SK-N-SH (cell line): ENCODE measurements around the gene PMM2. TPM values are rescaled to one million over a fixed set of nuclear protein-coding genes. Genes with fewer than 3 reads are reported as not detected.

Experiments
- CTCF ChIA-PET: fragments of 300-600, 350-600 bp; formaldehyde crosslinking; extraction: SDS; loops from one replicate; lab custom pipeline; 2021; lab: Yijun Ruan, JAX
- POLR2A ChIA-PET: fragments of 350-600 bp; sonication (Branson Sonifier 250); formaldehyde crosslinking; extraction: SDS; loops from one replicate; lab custom pipeline; 2020; ENCODE audit warnings: antibody characterized with exemption, inconsistent platforms; lab: Yijun Ruan, JAX
- DNase-seq: peaks from one replicate; pipeline ENCODE4 v3.0.0; 2012
- H2AFZ ChIP-seq: fragments of 200-600 bp; sonication (generic); 2 replicates; pipeline ENCODE4 v1.8.1; 2016; ENCODE audit warnings: antibody characterized with exemption, mild to moderate bottlenecking, low read depth
- H3F3A ChIP-seq: fragments of 200-600 bp; sonication (generic); replicated peaks from 2 replicates; pipeline ENCODE3; 2016; ENCODE audit warnings: antibody characterized with exemption, mild to moderate bottlenecking; ENCODE audit not compliant: insufficient read depth
- H3K27ac ChIP-seq, 2 experiments: fragments of 200-500 bp in 1 of 2; fragments of 200-600 bp in 1 of 2; sonication (Bioruptor generic) in 1 of 2; sonication (generic), shearing (Covaris generic) in 1 of 2; 2 replicates each; pipeline versions ENCODE4 v1.5.1 to v1.6.1; 2014 to 2016; ENCODE audit warnings: low read depth in 2 of 2, inconsistent platforms in 1 of 2, low read length in 1 of 2, mild to moderate bottlenecking in 1 of 2, mixed read lengths in 1 of 2
- H3K27me3 ChIP-seq: fragments of 200-600 bp; sonication (generic), shearing (Covaris generic); 2 replicates; pipeline ENCODE4 v1.6.1; 2016; ENCODE audit warnings: mixed run types; ENCODE audit not compliant: insufficient read depth
- H3K36me3 ChIP-seq, 2 experiments: fragments of 200-500 bp in 1 of 2; fragments of 200-600 bp in 1 of 2; sonication (Bioruptor generic) in 1 of 2; sonication (generic) in 1 of 2; replicated peaks in 1 of 2; 2 replicates each; pipeline versions ENCODE3 to v1.5.1; 2014 to 2016; ENCODE audit warnings: low read length in 1 of 2, mild to moderate bottlenecking in 1 of 2; ENCODE audit not compliant: insufficient read depth in 2 of 2, control insufficient read depth in 1 of 2
- H3K4me1 ChIP-seq, 2 experiments: fragments of 200-500 bp in 1 of 2; fragments of 200-600 bp in 1 of 2; sonication (Bioruptor generic) in 1 of 2; sonication (generic), shearing (Covaris generic) in 1 of 2; 2 replicates each; pipeline versions ENCODE4 v1.5.1 to v1.6.1; 2014 to 2016; ENCODE audit warnings: low read depth in 1 of 2, low read length in 1 of 2, mixed run types in 1 of 2; ENCODE audit not compliant: insufficient read depth in 2 of 2, control insufficient read depth in 1 of 2
- H3K4me2 ChIP-seq: fragments of 200-600 bp; sonication (generic), shearing (Covaris generic); 2 replicates; pipeline ENCODE4 v1.6.1; 2017; ENCODE audit warnings: mixed run types
- H3K4me3 ChIP-seq, 2 experiments: fragments of 200-500 bp in 1 of 2; fragments of 200-600 bp in 1 of 2; sonication (Bioruptor generic) in 1 of 2; sonication (generic), shearing (Covaris generic) in 1 of 2; 2 replicates each; pipeline versions ENCODE4 v1.5.1 to v1.8.1; 2014 to 2016; ENCODE audit warnings: low read depth in 2 of 2, inconsistent platforms in 1 of 2, low read length in 1 of 2, mild to moderate bottlenecking in 1 of 2, mixed read lengths in 1 of 2, moderate library complexity in 1 of 2
- H3K79me2 ChIP-seq: fragments of 200-600 bp; sonication (generic); 2 replicates; pipeline ENCODE4 v1.8.1; 2017; ENCODE audit warnings: mild to moderate bottlenecking; ENCODE audit not compliant: insufficient read depth
- H3K9ac ChIP-seq: fragments of 200-600 bp; sonication (generic); 2 replicates; pipeline ENCODE4 v1.6.1; 2017; ENCODE audit warnings: mixed run types
- H3K9me2 ChIP-seq: fragments of 200-600 bp; sonication (generic); 2 replicates; pipeline ENCODE4 v1.6.1; 2017; ENCODE audit warnings: mixed run types
- H3K9me3 ChIP-seq: fragments of 200-600 bp; sonication (generic); 2 replicates; pipeline ENCODE4 v1.6.1; 2017; ENCODE audit warnings: mixed run types, mild to moderate bottlenecking, moderate library complexity
- H4K20me1 ChIP-seq: fragments of 200-600 bp; sonication (generic); 2 replicates; pipeline ENCODE4 v1.6.1; 2017; ENCODE audit warnings: mild to moderate bottlenecking, mixed run types; ENCODE audit not compliant: insufficient read depth
- CHD2 ChIP-seq: fragments of 150-350 bp; IDR thresholded peaks from 2 replicates; pipeline ENCODE4 v1.6.1; 2018; ENCODE audit warnings: low read length; ENCODE audit not compliant: partially characterized antibody
- FOSL2 ChIP-seq: IDR thresholded peaks from 2 replicates; pipeline ENCODE4 v1.4.0; 2012; ENCODE audit warnings: low read depth, mild to moderate bottlenecking, moderate library complexity, borderline replicate concordance
- GATA2 ChIP-seq: sonication (generic); formaldehyde crosslinking; IDR thresholded peaks from 2 replicates; pipeline ENCODE4 v1.5.0; 2020; ENCODE audit warnings: mild to moderate bottlenecking, missing genetic modification reagents
- JUND ChIP-seq: IDR thresholded peaks from 2 replicates; pipeline ENCODE4 v1.4.0; 2012
- MEF2A ChIP-seq: IDR thresholded peaks from 2 replicates; pipeline ENCODE4 v1.4.0; 2012; ENCODE audit warnings: low read depth, borderline replicate concordance
- MXI1 ChIP-seq: IDR thresholded peaks from 2 replicates; pipeline ENCODE4 v1.6.1; 2012; ENCODE audit warnings: mild to moderate bottlenecking, low read depth, low read length, improper control_type of control experiment
- NRF1 ChIP-seq: IDR thresholded peaks from 2 replicates; pipeline ENCODE4 v1.6.1; 2012; ENCODE audit warnings: low read depth, mild to moderate bottlenecking, low read length
- POLR2AphosphoS5 ChIP-seq: IDR thresholded peaks from 2 replicates; pipeline ENCODE4 v1.6.1; 2012; ENCODE audit warnings: low read depth, low read length
- RAD21 ChIP-seq: IDR thresholded peaks from 2 replicates; pipeline ENCODE4 v1.6.1; 2012; ENCODE audit warnings: mild to moderate bottlenecking, low read length
- RCOR1 ChIP-seq: fragments of 150-350 bp; IDR thresholded peaks from 2 replicates; pipeline ENCODE4 v1.6.1; 2017; ENCODE audit warnings: antibody characterized with exemption, low read length
- REST ChIP-seq: IDR thresholded peaks from 2 replicates; pipeline ENCODE4 v1.6.1; 2012; ENCODE audit warnings: mild to moderate bottlenecking, low read depth, low read length, moderate library complexity
- RFX5 ChIP-seq: IDR thresholded peaks from 2 replicates; pipeline ENCODE4 v1.6.1; 2012; ENCODE audit warnings: mild to moderate bottlenecking, improper control_type of control experiment, low read length
- SMC3 ChIP-seq: IDR thresholded peaks from 2 replicates; pipeline ENCODE4 v1.6.1; 2012; ENCODE audit warnings: low read depth, low read length, improper control_type of control experiment
- TEAD4 ChIP-seq: IDR thresholded peaks from 2 replicates; pipeline ENCODE4 v1.4.0; 2012; ENCODE audit warnings: mild to moderate bottlenecking, borderline replicate concordance; ENCODE audit not compliant: insufficient read depth
- WGBS: methylation state at CpG from one replicate; pipeline ENCODE4 v1.1.6; 2017; ENCODE audit warnings: low lambda C conversion rate; 5-methylcytosine and 5-hydroxymethylcytosine counted together
- polyA plus RNA-seq, 3 experiments: library from polyadenylated mRNA; depleted of rRNA; stranded (reverse); fragments of >200 nt; gene quantifications; 2 replicates each; pipeline ENCODE4 v1.2.3, GENCODE V29; 2012
- TF ChIP-seq, protein P1 (sequence below): fragments of 150-350 bp; IDR thresholded peaks from 2 replicates; pipeline ENCODE4 v1.6.1; 2016; ENCODE audit warnings: mild to moderate bottlenecking, low read depth, low read length
- TF ChIP-seq, protein P2 (sequence below): fragments of 200-600 bp; sonication (generic); IDR thresholded peaks from 2 replicates; pipeline ENCODE4 v1.6.1; 2017; ENCODE audit warnings: antibody characterized with exemption, mild to moderate bottlenecking, moderate library complexity
- TF ChIP-seq, protein P3 (sequence below): IDR thresholded peaks from 2 replicates; pipeline ENCODE4 v1.4.0; 2012; ENCODE audit warnings: low read depth
- TF ChIP-seq, protein P4 (sequence below): fragments of 150-350 bp; IDR thresholded peaks from 2 replicates; pipeline ENCODE4 v1.6.1; 2017; ENCODE audit warnings: antibody characterized with exemption, low read length, low read depth, borderline replicate concordance

Gene PMM2
- polyA plus RNA-seq, 1 of the 3 experiments (the other 2 are of a cell fraction), result 24.3 TPM

GRCh38 chr16:8855972-8856371 is 58.3 kb downstream of the PMM2 start:
- peaks cover 20% of the 10 kb centered on the region for H3F3A ChIP-seq
- ChIA-PET CTCF (interaction anchor here (1.1 kb wide), 1 partner anchor 24 kb away, joined by 6 read pairs; no protein-coding TSS in a partner anchor), POLR2A (interaction anchor here (0.8 kb wide), 1 partner anchor 199 kb away, joined by 6 read pairs; no protein-coding TSS in a partner anchor)
- H3K9me2 ChIP-seq, result no peaks in the 10 kb centered on the region
- no peaks in the 10 kb centered on the region for H3K9me3 ChIP-seq
- no peak overlapping the region for H3K4me3 ChIP-seq
- H3K9ac ChIP-seq, result no peak overlapping the region
- no peak for DNase-seq
- H3K79me2 ChIP-seq, result peaks cover 39% of the 10 kb centered on the region
- H3K4me1 ChIP-seq, result no peaks in the 10 kb centered on the region; a peak in 1 of 4 replicates
- WGBS, result 61% methylated on average over 5 of the region's 5 CpGs
- H2AFZ ChIP-seq, result no peak overlapping the region
- no peak overlapping the region for H3K27ac ChIP-seq
- H4K20me1 ChIP-seq, result peaks cover 26% of the 10 kb centered on the region; the same call in 1 of the 2 replicates
- peaks cover 20 to 30% of the 10 kb centered on the region in 2 experiments for H3K36me3 ChIP-seq
- no peaks in the 10 kb centered on the region for H3K27me3 ChIP-seq
- no peak for TF ChIP-seq MEF2A
- no peak for TF ChIP-seq REST
- TF ChIP-seq FOSL2, result no peak
- TF ChIP-seq POLR2AphosphoS5, result no peak
- TF ChIP-seq RFX5, result no peak
- TF ChIP-seq GATA2 (CRISPR knock-in tag), result no peak
- TF ChIP-seq RCOR1, result no peak
- TF ChIP-seq, protein P1, sequence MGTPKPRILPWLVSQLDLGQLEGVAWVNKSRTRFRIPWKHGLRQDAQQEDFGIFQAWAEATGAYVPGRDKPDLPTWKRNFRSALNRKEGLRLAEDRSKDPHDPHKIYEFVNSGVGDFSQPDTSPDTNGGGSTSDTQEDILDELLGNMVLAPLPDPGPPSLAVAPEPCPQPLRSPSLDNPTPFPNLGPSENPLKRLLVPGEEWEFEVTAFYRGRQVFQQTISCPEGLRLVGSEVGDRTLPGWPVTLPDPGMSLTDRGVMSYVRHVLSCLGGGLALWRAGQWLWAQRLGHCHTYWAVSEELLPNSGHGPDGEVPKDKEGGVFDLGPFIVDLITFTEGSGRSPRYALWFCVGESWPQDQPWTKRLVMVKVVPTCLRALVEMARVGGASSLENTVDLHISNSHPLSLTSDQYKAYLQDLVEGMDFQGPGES, result no peak
- TF ChIP-seq JUND, result no peak
- TF ChIP-seq, protein P2, sequence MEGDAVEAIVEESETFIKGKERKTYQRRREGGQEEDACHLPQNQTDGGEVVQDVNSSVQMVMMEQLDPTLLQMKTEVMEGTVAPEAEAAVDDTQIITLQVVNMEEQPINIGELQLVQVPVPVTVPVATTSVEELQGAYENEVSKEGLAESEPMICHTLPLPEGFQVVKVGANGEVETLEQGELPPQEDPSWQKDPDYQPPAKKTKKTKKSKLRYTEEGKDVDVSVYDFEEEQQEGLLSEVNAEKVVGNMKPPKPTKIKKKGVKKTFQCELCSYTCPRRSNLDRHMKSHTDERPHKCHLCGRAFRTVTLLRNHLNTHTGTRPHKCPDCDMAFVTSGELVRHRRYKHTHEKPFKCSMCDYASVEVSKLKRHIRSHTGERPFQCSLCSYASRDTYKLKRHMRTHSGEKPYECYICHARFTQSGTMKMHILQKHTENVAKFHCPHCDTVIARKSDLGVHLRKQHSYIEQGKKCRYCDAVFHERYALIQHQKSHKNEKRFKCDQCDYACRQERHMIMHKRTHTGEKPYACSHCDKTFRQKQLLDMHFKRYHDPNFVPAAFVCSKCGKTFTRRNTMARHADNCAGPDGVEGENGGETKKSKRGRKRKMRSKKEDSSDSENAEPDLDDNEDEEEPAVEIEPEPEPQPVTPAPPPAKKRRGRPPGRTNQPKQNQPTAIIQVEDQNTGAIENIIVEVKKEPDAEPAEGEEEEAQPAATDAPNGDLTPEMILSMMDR, result no peak
- TF ChIP-seq, protein P3, sequence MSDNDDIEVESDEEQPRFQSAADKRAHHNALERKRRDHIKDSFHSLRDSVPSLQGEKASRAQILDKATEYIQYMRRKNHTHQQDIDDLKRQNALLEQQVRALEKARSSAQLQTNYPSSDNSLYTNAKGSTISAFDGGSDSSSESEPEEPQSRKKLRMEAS, result no peak
- no peak for TF ChIP-seq TEAD4
- TF ChIP-seq, protein P4, sequence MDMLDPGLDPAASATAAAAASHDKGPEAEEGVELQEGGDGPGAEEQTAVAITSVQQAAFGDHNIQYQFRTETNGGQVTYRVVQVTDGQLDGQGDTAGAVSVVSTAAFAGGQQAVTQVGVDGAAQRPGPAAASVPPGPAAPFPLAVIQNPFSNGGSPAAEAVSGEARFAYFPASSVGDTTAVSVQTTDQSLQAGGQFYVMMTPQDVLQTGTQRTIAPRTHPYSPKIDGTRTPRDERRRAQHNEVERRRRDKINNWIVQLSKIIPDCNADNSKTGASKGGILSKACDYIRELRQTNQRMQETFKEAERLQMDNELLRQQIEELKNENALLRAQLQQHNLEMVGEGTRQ, result no peak
- no peak for TF ChIP-seq SMC3
- TF ChIP-seq RAD21, result no peak
- no peak for TF ChIP-seq NRF1
- TF ChIP-seq CHD2, result no peak
- no peak for TF ChIP-seq MXI1
- no peak overlapping the region for H3K4me2 ChIP-seq
